ENCODE data around the gene SLC7A14. TPM values are rescaled to one million over a fixed set of nuclear protein-coding genes. Genes with fewer than 3 reads are reported as not detected.

Gene SLC7A14
- total RNA-seq, 1 donor from 2014 or later = 6.2 TPM

- H3K4me1 Mint-ChIP-seq (ENCODE audit: low read depth, unreplicated experiment) = no peaks in the 10 kb centered on the region
- H3K27ac Mint-ChIP-seq (ENCODE audit: unreplicated experiment) = no peak overlapping the region
- no peaks in the 10 kb centered on the region for H3K36me3 Mint-ChIP-seq (ENCODE audit: unreplicated experiment)
- no peak overlapping the region for H3K4me3 Mint-ChIP-seq (ENCODE audit: unreplicated experiment)
- no peaks in the 10 kb centered on the region for H3K27me3 Mint-ChIP-seq (ENCODE audit: unreplicated experiment)
- no peaks in the 10 kb centered on the region for H3K9me3 Mint-ChIP-seq (ENCODE audit: unreplicated experiment)
- TF ChIP-seq CTCF (IDR thresholded peaks at IDR 0.05; ENCODE audit: partially characterized antibody, unreplicated experiment) = no peak
- no peak for DNase-seq
Observed at GRCh38 chr3:170506556-170506955, 79.3 kb downstream of the SLC7A14 start.

- Mint-ChIP-seq H3K36me3 (ENCODE audit: unreplicated experiment) (no peaks in the 10 kb centered on the region), H3K4me3 (ENCODE audit: unreplicated experiment) (no peak overlapping the region), H3K4me1 (ENCODE audit: low read depth, unreplicated experiment) (no peaks in the 10 kb centered on the region), H3K27ac (ENCODE audit: unreplicated experiment) (no peak overlapping the region), H3K27me3 (ENCODE audit: unreplicated experiment) (no peaks in the 10 kb centered on the region), H3K9me3 (ENCODE audit: unreplicated experiment) (no peaks in the 10 kb centered on the region)
- TF ChIP-seq CTCF (IDR thresholded peaks at IDR 0.05; ENCODE audit: partially characterized antibody, unreplicated experiment) = no peak
- no peak for DNase-seq
Observed at GRCh38 chr3:170502297-170502696, 83.6 kb downstream of the SLC7A14 start.

- Mint-ChIP-seq H3K9me3 (ENCODE audit: unreplicated experiment) (no peaks in the 10 kb centered on the region), H3K27me3 (ENCODE audit: unreplicated experiment) (no peaks in the 10 kb centered on the region), H3K27ac (ENCODE audit: unreplicated experiment) (no peak overlapping the region), H3K36me3 (ENCODE audit: unreplicated experiment) (peaks cover under 1% of the 10 kb centered on the region), H3K4me1 (ENCODE audit: low read depth, unreplicated experiment) (no peaks in the 10 kb centered on the region), H3K4me3 (ENCODE audit: unreplicated experiment) (no peak overlapping the region)
- no peak for DNase-seq
- no peak for TF ChIP-seq CTCF (IDR thresholded peaks at IDR 0.05; ENCODE audit: partially characterized antibody, unreplicated experiment)
Observed at GRCh38 chr3:170500995-170501394, 84.9 kb downstream of the SLC7A14 start.

GRCh38 chr3:170500462-170500861 is 85.4 kb downstream of the SLC7A14 start:
- Mint-ChIP-seq H3K27ac (ENCODE audit: unreplicated experiment) (no peak overlapping the region), H3K9me3 (ENCODE audit: unreplicated experiment) (no peaks in the 10 kb centered on the region), H3K4me1 (ENCODE audit: low read depth, unreplicated experiment) (no peaks in the 10 kb centered on the region), H3K4me3 (ENCODE audit: unreplicated experiment) (no peak overlapping the region), H3K27me3 (ENCODE audit: unreplicated experiment) (no peaks in the 10 kb centered on the region), H3K36me3 (ENCODE audit: unreplicated experiment) (peaks cover 6% of the 10 kb centered on the region)
- no peak for DNase-seq
- no peak for TF ChIP-seq CTCF (IDR thresholded peaks at IDR 0.05; ENCODE audit: partially characterized antibody, unreplicated experiment)

- Mint-ChIP-seq H3K27ac (ENCODE audit: unreplicated experiment) (no peak overlapping the region), H3K27me3 (ENCODE audit: unreplicated experiment) (no peaks in the 10 kb centered on the region), H3K4me3 (ENCODE audit: unreplicated experiment) (no peak overlapping the region), H3K4me1 (ENCODE audit: low read depth, unreplicated experiment) (no peaks in the 10 kb centered on the region), H3K36me3 (ENCODE audit: unreplicated experiment) (peaks cover 7% of the 10 kb centered on the region), H3K9me3 (ENCODE audit: unreplicated experiment) (no peaks in the 10 kb centered on the region)
- DNase-seq = no peak
- peak; percentile 36 for TF ChIP-seq CTCF (IDR thresholded peaks at IDR 0.05; ENCODE audit: partially characterized antibody, unreplicated experiment)
Observed at GRCh38 chr3:170499562-170500156, 86.2 kb downstream of the SLC7A14 start.
